Mesothelial cell of epicardium (in vitro differentiated cells): Measurements from ENCODE around the gene SCAMP4. TPM values are rescaled to one million over a fixed set of nuclear protein-coding genes. Genes with fewer than 3 reads are reported as not detected.

Source experiments
- DNase-seq, 2 experiments: peaks; one replicate each; pipeline ENCODE4 v3.0.0; 2021; ENCODE audit warnings: low spot score in 2 of 2; ENCODE audit not compliant: unreplicated experiment in 2 of 2
- H3K27ac Mint-ChIP-seq: 2 replicates; pipeline ENCODE4 v1.8.0; 2021; ENCODE audit warnings: mixed read lengths
- H3K27me3 Mint-ChIP-seq: 2 replicates; pipeline ENCODE4 v1.8.0; 2021; ENCODE audit warnings: low read depth, mixed read lengths
- H3K36me3 Mint-ChIP-seq: 2 replicates; pipeline ENCODE4 v1.8.0; 2021; ENCODE audit warnings: mixed read lengths
- H3K4me1 Mint-ChIP-seq: 2 replicates; pipeline ENCODE4 v1.8.0; 2021; ENCODE audit warnings: mixed read lengths
- H3K4me3 Mint-ChIP-seq: 2 replicates; pipeline ENCODE4 v1.8.0; 2021; ENCODE audit warnings: mild to moderate bottlenecking, moderate library complexity, mixed read lengths
- H3K9me3 Mint-ChIP-seq: 2 replicates; pipeline ENCODE4 v1.8.0; 2021; ENCODE audit warnings: mixed read lengths
- CTCF ChIP-seq: fragments of 200-600 bp; sonication (generic); IDR thresholded peaks from one replicate; pipeline ENCODE4 v1.5.0; 2021; ENCODE audit warnings: antibody characterized with exemption; ENCODE audit not compliant: unreplicated experiment
- total RNA-seq: library from RNA; stranded (reverse); gene quantifications from 3 replicates; pipeline ENCODE4 v1.2.1, GENCODE V29; 2021

Gene SCAMP4
- total RNA-seq, 1 donor from 2014 or later: 97.7 TPM

- no peak for TF ChIP-seq CTCF
- Mint-ChIP-seq H3K4me3 (no peak overlapping the region), H3K36me3 (peaks cover 16% of the 10 kb centered on the region), H3K9me3 (no peaks in the 10 kb centered on the region), H3K27me3 (no peaks in the 10 kb centered on the region), H3K27ac (no peak overlapping the region), H3K4me1 (peaks cover 8% of the 10 kb centered on the region)
- DNase-seq: no peak
These were observed 8.8 kb downstream of the SCAMP4 start for GRCh38 chr19:1913781-1914577.

- DNase-seq: no peak
- no peak overlapping the region for H3K4me3 Mint-ChIP-seq
- peaks cover 3% of the 10 kb centered on the region for H3K4me1 Mint-ChIP-seq
- H3K9me3 Mint-ChIP-seq: no peaks in the 10 kb centered on the region
- H3K27ac Mint-ChIP-seq: no peak overlapping the region
- peaks cover 16% of the 10 kb centered on the region for H3K36me3 Mint-ChIP-seq
- no peak for TF ChIP-seq CTCF
- no peaks in the 10 kb centered on the region for H3K27me3 Mint-ChIP-seq
These were observed 9.7 kb downstream of the SCAMP4 start for GRCh38 chr19:1914826-1915341.

DNA sequence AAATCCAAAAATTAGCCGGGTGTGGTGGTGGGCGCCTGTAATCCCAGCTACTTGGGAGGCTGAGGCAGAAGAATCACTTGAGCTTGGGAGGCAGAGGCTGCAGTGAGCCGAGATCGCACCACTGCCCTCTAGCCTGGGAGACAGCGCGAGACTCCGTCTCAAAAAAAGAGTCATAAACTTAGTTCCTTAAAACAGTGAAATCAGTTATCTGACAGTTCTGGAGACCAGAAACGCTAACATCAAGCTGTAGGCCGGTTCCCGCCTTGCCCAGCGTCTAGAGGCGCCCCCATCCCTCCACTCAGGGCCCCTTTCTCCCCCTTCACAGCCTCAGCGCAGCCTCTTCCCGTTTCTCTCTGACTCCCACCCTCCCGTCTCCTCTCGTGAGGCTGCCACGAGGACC, 11.9 kb downstream of the SCAMP4 start:
- no peak overlapping the region for H3K27ac Mint-ChIP-seq

DNA sequence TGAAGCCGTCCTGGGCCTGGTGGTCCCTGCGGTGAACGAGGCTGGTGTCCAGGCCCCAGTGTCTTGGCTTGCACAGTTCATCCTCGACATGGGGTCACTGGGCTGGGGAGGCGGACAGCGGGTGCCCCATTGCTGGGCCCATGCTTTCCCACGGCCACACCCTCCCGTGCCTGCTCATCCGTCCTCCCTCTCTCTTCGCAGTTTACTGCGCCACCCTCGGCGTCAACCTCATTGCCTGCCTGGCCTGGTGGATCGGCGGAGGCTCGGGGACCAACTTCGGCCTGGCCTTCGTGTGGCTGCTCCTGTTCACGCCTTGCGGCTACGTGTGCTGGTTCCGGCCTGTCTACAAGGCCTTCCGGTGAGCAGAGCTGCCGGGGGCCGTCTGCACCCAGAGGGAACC, 12.7 kb downstream of the SCAMP4 start:
- DNase-seq: no peak
- H3K27ac Mint-ChIP-seq: no peak overlapping the region
- H3K36me3 Mint-ChIP-seq: peaks cover 26% of the 10 kb centered on the region

More for the DNA sequence above, 11.9 kb downstream of the SCAMP4 start:
- DNase-seq: no peak
- H3K4me1 Mint-ChIP-seq: no peaks in the 10 kb centered on the region
- peaks cover 20% of the 10 kb centered on the region for H3K36me3 Mint-ChIP-seq
- no peaks in the 10 kb centered on the region for H3K27me3 Mint-ChIP-seq
- H3K9me3 Mint-ChIP-seq: no peaks in the 10 kb centered on the region
- no peak overlapping the region for H3K4me3 Mint-ChIP-seq
- no peak for TF ChIP-seq CTCF

GRCh38 chr19:1918975-1919374, 13.8 kb downstream of the SCAMP4 start:
- peaks cover 23% of the 10 kb centered on the region for H3K36me3 Mint-ChIP-seq
- no peak overlapping the region for H3K27ac Mint-ChIP-seq
- H3K27me3 Mint-ChIP-seq: no peaks in the 10 kb centered on the region
- H3K4me3 Mint-ChIP-seq: no peak overlapping the region
- no peak for TF ChIP-seq CTCF
- no peak for DNase-seq
- H3K4me1 Mint-ChIP-seq: no peaks in the 10 kb centered on the region
- H3K9me3 Mint-ChIP-seq: no peaks in the 10 kb centered on the region

More for the DNA sequence above, 12.7 kb downstream of the SCAMP4 start:
- Mint-ChIP-seq H3K27me3 (no peaks in the 10 kb centered on the region), H3K4me1 (no peaks in the 10 kb centered on the region), H3K9me3 (no peaks in the 10 kb centered on the region), H3K4me3 (no peak overlapping the region)
- TF ChIP-seq CTCF: no peak
